Hepatocyte (in vitro differentiated cells): ENCODE results near the gene GPR35. TPM values are rescaled to one million over a fixed set of nuclear protein-coding genes. Genes with fewer than 3 reads are reported as not detected.

Experiments used
- DNase-seq: peaks from one replicate; pipeline ENCODE4 v3.0.0-alpha.2; 2016; ENCODE audit warnings: low spot score
- H2AFZ ChIP-seq: fragments of 200-600 bp; sonication (generic); 2 replicates; pipeline ENCODE4 v1.6.0; 2016; ENCODE audit warnings: antibody characterized with exemption, mild to moderate bottlenecking
- H3K27ac ChIP-seq: fragments of 200-600 bp; sonication (generic); 2 replicates; pipeline ENCODE4 v1.5.1; 2016; ENCODE audit warnings: mild to moderate bottlenecking
- H3K27me3 ChIP-seq: fragments of 200-600 bp; sonication (generic); 2 replicates; pipeline ENCODE4 v1.6.1; 2016
- H3K36me3 ChIP-seq: fragments of 200-600 bp; sonication (generic); replicated peaks from 2 replicates; pipeline ENCODE4 v1.5.1; 2016; ENCODE audit warnings: low read depth; ENCODE audit not compliant: insufficient read depth
- H3K4me1 ChIP-seq: fragments of 200-600 bp; sonication (generic); 2 replicates; pipeline ENCODE4 v1.5.1; 2016; ENCODE audit warnings: mild to moderate bottlenecking, moderate library complexity; ENCODE audit not compliant: insufficient read depth
- H3K4me2 ChIP-seq: fragments of 200-600 bp; sonication (generic); 2 replicates; pipeline ENCODE4 v1.6.0; 2016
- H3K4me3 ChIP-seq: fragments of 200-600 bp; sonication (generic); 2 replicates; pipeline ENCODE4 v1.5.1; 2016; ENCODE audit warnings: mild to moderate bottlenecking
- H3K79me2 ChIP-seq: fragments of 200-600 bp; sonication (generic); 2 replicates; pipeline ENCODE4 v1.6.0; 2017; ENCODE audit warnings: mild to moderate bottlenecking
- H3K9me2 ChIP-seq: fragments of 200-600 bp; sonication (generic); replicated peaks from 2 replicates; pipeline ENCODE4 v1.6.0; 2017; ENCODE audit warnings: mild to moderate bottlenecking; ENCODE audit not compliant: insufficient read depth
- H3K9me3 ChIP-seq: fragments of 200-600 bp; sonication (generic); 2 replicates; pipeline ENCODE4 v1.5.1; 2016; ENCODE audit warnings: low read depth, mild to moderate bottlenecking
- H4K20me1 ChIP-seq: fragments of 200-600 bp; sonication (generic); 2 replicates; pipeline ENCODE4 v1.6.0; 2016; ENCODE audit warnings: mild to moderate bottlenecking; ENCODE audit not compliant: insufficient read depth, poor library complexity, severe bottlenecking
- CTCF ChIP-seq: fragments of 200-600 bp; sonication (generic); IDR thresholded peaks from 2 replicates; pipeline ENCODE4 v1.5.1; 2016; ENCODE audit warnings: antibody characterized with exemption, mild to moderate bottlenecking; ENCODE audit not compliant: poor library complexity
- EZH2 ChIP-seq: fragments of 200-600 bp; sonication (generic); IDR thresholded peaks from 2 replicates; pipeline ENCODE4 v1.6.1; 2016; ENCODE audit warnings: antibody characterized with exemption, mild to moderate bottlenecking, borderline replicate concordance
- EZH2phosphoT487 ChIP-seq: fragments of 200-600 bp; sonication (generic); IDR thresholded peaks from one replicate; pipeline ENCODE4 v1.6.1; 2018; ENCODE audit warnings: antibody characterized with exemption, mild to moderate bottlenecking, low read depth, moderate library complexity; ENCODE audit not compliant: unreplicated experiment, severe bottlenecking
- WGBS: methylation state at CpG from one replicate; pipeline ENCODE4 v1.1.6; 2016; ENCODE audit warnings: low lambda C conversion rate; ENCODE audit errors: missing lambda C conversion rate; 5-methylcytosine and 5-hydroxymethylcytosine counted together
- polyA plus RNA-seq: library from polyadenylated mRNA; unstranded; fragments of >200 nt; fragmentation: Nextera tagmentation; extraction: Ambion mirVana; gene quantifications from 2 replicates; pipeline ENCODE4 v1.2.1, GENCODE V29; 2016
- total RNA-seq: library from RNA; depleted of rRNA; stranded (reverse); fragments of >200 nt; gene quantifications from 2 replicates; pipeline ENCODE4 v1.2.3, GENCODE V29; 2014

The GPR35 gene
- total and polyA plus RNA-seq, 2 experiments from 2014 or later, result 10.5 to 14.7 TPM

GRCh38 chr2:240582781-240583180 is 42.5 kb upstream of the GPR35 start:
- H3K79me2 ChIP-seq, result peaks cover 66% of the 10 kb centered on the region
- H3K4me2 ChIP-seq, result no peak overlapping the region
- no peaks in the 10 kb centered on the region for H3K36me3 ChIP-seq
- no peak overlapping the region for H2AFZ ChIP-seq
- H3K4me1 ChIP-seq, result peaks cover 37% of the 10 kb centered on the region
- H3K27ac ChIP-seq, result no peak overlapping the region
- H3K9me2 ChIP-seq, result no peaks in the 10 kb centered on the region
- no peak overlapping the region for H3K4me3 ChIP-seq
- WGBS, result 91% methylated on average over 3 of the region's 3 CpGs
- H4K20me1 ChIP-seq, result no peaks in the 10 kb centered on the region
- H3K9me3 ChIP-seq, result no peaks in the 10 kb centered on the region
- TF ChIP-seq CTCF (no peak), EZH2phosphoT487 (no peak), EZH2 (no peak)
- H3K27me3 ChIP-seq, result no peaks in the 10 kb centered on the region
- DNase-seq, result no peak

- Histone ChIP-seq H3K9me2 (no peaks in the 10 kb centered on the region), H3K27ac (no peak overlapping the region), H2AFZ (no peak overlapping the region), H4K20me1 (peaks cover 5% of the 10 kb centered on the region), H3K4me3 (no peak overlapping the region), H3K79me2 (peaks cover 74% of the 10 kb centered on the region), H3K27me3 (no peaks in the 10 kb centered on the region), H3K9me3 (no peaks in the 10 kb centered on the region), H3K4me2 (no peak overlapping the region), H3K36me3 (no peaks in the 10 kb centered on the region), H3K4me1 (peaks cover 42% of the 10 kb centered on the region)
- WGBS, result 91% methylated on average over 4 of the region's 4 CpGs
- TF ChIP-seq CTCF, result no peak
- no peak for TF ChIP-seq EZH2
- TF ChIP-seq EZH2phosphoT487, result no peak
- no peak for DNase-seq
These were observed 41.5 kb upstream of the GPR35 start for GRCh38 chr2:240583774-240584173.

GRCh38 chr2:240584486-240585031 is 40.7 kb upstream of the GPR35 start:
- H3K4me1 ChIP-seq, result peaks cover 34% of the 10 kb centered on the region
- no peaks in the 10 kb centered on the region for H3K9me3 ChIP-seq
- H3K27me3 ChIP-seq, result no peaks in the 10 kb centered on the region
- H2AFZ ChIP-seq, result no peak overlapping the region
- no peak overlapping the region for H3K4me3 ChIP-seq
- no peaks in the 10 kb centered on the region for H3K36me3 ChIP-seq
- TF ChIP-seq CTCF (no peak), EZH2 (no peak), EZH2phosphoT487 (no peak)
- H4K20me1 ChIP-seq, result peaks cover 5% of the 10 kb centered on the region
- H3K79me2 ChIP-seq, result peaks cover 79% of the 10 kb centered on the region
- peak overlapping the region; percentile 97 for H3K4me2 ChIP-seq
- H3K27ac ChIP-seq, result no peak overlapping the region
- H3K9me2 ChIP-seq, result no peaks in the 10 kb centered on the region
- 85% methylated on average over 4 of the region's 4 CpGs for WGBS
- no peak for DNase-seq
